Breast epithelium (tissue), 3 donors: ENCODE results near the gene SEL1L3.

ENCODE experiments used
- CTCF ChIP-seq, 3 donors: fragments of 450-650 bp; IDR thresholded peaks; one replicate each; pipeline ENCODE4 v1.5.1; 2016 to 2017; ENCODE audit warnings: antibody characterized with exemption in 3 of 3, mild to moderate bottlenecking in 3 of 3, moderate library complexity in 3 of 3
- POLR2A ChIP-seq: fragments of 450-650 bp; IDR thresholded peaks from one replicate; pipeline ENCODE4 v1.6.1; 2016; ENCODE audit warnings: antibody characterized with exemption, mild to moderate bottlenecking, moderate library complexity
- POLR2AphosphoS5 ChIP-seq, 3 donors: sonication (generic); formaldehyde crosslinking; IDR thresholded peaks; one replicate each; pipeline ENCODE4 v1.6.1; 2017; ENCODE audit warnings: antibody characterized with exemption in 3 of 3

- no peak for TF ChIP-seq CTCF (IDR thresholded peaks at IDR 0.05)
- TF ChIP-seq POLR2A: no peak
- no peak for TF ChIP-seq POLR2AphosphoS5 (IDR thresholded peaks at IDR 0.05)
These were observed 26.0 kb upstream of the SEL1L3 start for GRCh38 chr4:25888781-25889180.
